Measurements from ENCODE around the gene TUBA3E. TPM values are rescaled to one million over a fixed set of nuclear protein-coding genes. Genes with fewer than 3 reads are reported as not detected.
A peak's percentile ranks its signal among the peaks of the same experiment; 100 is the strongest.

The TUBA3E gene
- total and polyA plus RNA-seq, 9 of the 15 experiments (the other 6 are each of a cell fraction or from before 2014, with no cell fraction given): 0.09 to 0.30 (median 0.13) TPM; not detected in 3

DNA sequence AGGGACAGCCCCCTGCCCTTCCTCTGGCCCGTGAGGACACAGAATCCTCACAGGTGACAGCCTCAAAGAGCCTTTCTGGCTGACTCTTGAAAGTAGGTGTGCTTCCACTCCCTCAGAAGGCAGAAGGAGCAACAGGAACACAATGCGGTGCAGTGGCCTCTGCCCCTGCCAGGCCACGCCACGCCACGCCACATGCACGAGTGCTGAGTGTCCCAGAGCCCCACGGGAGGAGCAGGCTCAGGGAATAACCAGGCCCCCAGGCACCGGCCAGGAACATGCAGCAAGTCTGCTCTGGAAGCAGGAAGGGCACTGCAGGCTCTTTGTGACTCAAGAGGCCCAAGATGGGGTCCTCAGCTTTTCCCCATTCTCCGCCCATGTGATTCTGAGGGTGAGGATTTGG lies 35.3 kb downstream of the TUBA3E start:
- WGBS (ENCODE audit: insufficient coverage, low coverage, missing lambda C conversion rate): 97% methylated on average over 8 of the region's 9 CpGs
- Histone ChIP-seq H3K27me3 (ENCODE audit: control insufficient read depth in 2 of 2, insufficient read depth in 2 of 2, low read length in 2 of 2) (no peaks in the 10 kb centered on the region), H4K20me1 (replicated peaks; ENCODE audit: control insufficient read depth, insufficient read depth, low read length) (no peaks in the 10 kb centered on the region), H3K27ac (ENCODE audit: extremely low read depth, low read depth, low read length) (no peak overlapping the region), H3K9ac (ENCODE audit: insufficient read depth in 1 of 2, low read depth in 2 of 2, low read length in 2 of 2) (no peak overlapping the region; a peak in 1 of 4 replicates), H3K9me1 (ENCODE audit: control insufficient read depth, insufficient read depth, low read length) (no peaks in the 10 kb centered on the region), H3K79me2 (ENCODE audit: control insufficient read depth, insufficient read depth, low read length) (no peaks in the 10 kb centered on the region), H3K4me3 (no peak overlapping the region), H2AFZ (ENCODE audit: low read depth, low read length) (no peak overlapping the region), H3K9me3 (replicated peaks; ENCODE audit: control insufficient read depth, insufficient read depth, low read depth, low read length) (no peaks in the 10 kb centered on the region), H3K36me3 (ENCODE audit: control insufficient read depth, insufficient read depth, low read length) (peaks cover 67% of the 10 kb centered on the region), H3K4me1 (replicated peaks in 1 of 2; ENCODE audit: control insufficient read depth in 2 of 2, insufficient read depth in 2 of 2, low read length in 2 of 2) (peaks cover 0 to 24% of the 10 kb centered on the region in 2 experiments; a peak in 2 of 5 replicates), H3K4me2 (ENCODE audit: insufficient read depth, low read length) (no peak overlapping the region)
- ATAC-seq (no peak), FAIRE-seq (no peak), DNase-seq (ENCODE audit: extremely low read depth in 1 of 4, low spot score in 3 of 4) (peak in 1 of 4 experiments; percentile 5)
- BruUV-seq (replicated peaks): no TSS peak
- TF ChIP-seq MEF2D (tag; conservative IDR thresholded peaks at IDR 0.05; ENCODE audit: low read depth) (no peak), POLR2A (conservative IDR thresholded peaks at IDR 0.05) (peak; percentile 22; the same call in 1 of the 2 replicates), NCOR1 (IDR thresholded peaks at IDR 0.05) (no peak), ZNF354B (CRISPR knock-in tag; IDR thresholded peaks at IDR 0.05) (no peak), POLR2G (IDR thresholded peaks at IDR 0.05; ENCODE audit: low read depth, low read length) (0 out of 2 replicates have a peak, but pooled peaks have one; percentile 2), RBM15 (IDR thresholded peaks at IDR 0.05; ENCODE audit: insufficient read depth, low read length) (no peak), KHSRP (IDR thresholded peaks at IDR 0.05) (no peak)
- TF ChIP-seq, protein P1, sequence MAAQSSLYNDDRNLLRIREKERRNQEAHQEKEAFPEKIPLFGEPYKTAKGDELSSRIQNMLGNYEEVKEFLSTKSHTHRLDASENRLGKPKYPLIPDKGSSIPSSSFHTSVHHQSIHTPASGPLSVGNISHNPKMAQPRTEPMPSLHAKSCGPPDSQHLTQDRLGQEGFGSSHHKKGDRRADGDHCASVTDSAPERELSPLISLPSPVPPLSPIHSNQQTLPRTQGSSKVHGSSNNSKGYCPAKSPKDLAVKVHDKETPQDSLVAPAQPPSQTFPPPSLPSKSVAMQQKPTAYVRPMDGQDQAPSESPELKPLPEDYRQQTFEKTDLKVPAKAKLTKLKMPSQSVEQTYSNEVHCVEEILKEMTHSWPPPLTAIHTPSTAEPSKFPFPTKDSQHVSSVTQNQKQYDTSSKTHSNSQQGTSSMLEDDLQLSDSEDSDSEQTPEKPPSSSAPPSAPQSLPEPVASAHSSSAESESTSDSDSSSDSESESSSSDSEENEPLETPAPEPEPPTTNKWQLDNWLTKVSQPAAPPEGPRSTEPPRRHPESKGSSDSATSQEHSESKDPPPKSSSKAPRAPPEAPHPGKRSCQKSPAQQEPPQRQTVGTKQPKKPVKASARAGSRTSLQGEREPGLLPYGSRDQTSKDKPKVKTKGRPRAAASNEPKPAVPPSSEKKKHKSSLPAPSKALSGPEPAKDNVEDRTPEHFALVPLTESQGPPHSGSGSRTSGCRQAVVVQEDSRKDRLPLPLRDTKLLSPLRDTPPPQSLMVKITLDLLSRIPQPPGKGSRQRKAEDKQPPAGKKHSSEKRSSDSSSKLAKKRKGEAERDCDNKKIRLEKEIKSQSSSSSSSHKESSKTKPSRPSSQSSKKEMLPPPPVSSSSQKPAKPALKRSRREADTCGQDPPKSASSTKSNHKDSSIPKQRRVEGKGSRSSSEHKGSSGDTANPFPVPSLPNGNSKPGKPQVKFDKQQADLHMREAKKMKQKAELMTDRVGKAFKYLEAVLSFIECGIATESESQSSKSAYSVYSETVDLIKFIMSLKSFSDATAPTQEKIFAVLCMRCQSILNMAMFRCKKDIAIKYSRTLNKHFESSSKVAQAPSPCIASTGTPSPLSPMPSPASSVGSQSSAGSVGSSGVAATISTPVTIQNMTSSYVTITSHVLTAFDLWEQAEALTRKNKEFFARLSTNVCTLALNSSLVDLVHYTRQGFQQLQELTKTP (IDR thresholded peaks at IDR 0.05; ENCODE audit: low read depth in 1 of 2, partially characterized antibody in 2 of 2): no peak
- ChIA-PET CTCF (ENCODE audit: low intra/inter-chr PET ratio) (no interaction called here), POLR2A (no interaction called here)
- in situ Hi-C loops (cut with MboI) (no loop called here), intact Hi-C loops (cut with micrococcal nuclease) (no loop called here)

Data from K562 (cell line).